ENCODE measurements around the gene COL13A1.

Gene COL13A1

DNA sequence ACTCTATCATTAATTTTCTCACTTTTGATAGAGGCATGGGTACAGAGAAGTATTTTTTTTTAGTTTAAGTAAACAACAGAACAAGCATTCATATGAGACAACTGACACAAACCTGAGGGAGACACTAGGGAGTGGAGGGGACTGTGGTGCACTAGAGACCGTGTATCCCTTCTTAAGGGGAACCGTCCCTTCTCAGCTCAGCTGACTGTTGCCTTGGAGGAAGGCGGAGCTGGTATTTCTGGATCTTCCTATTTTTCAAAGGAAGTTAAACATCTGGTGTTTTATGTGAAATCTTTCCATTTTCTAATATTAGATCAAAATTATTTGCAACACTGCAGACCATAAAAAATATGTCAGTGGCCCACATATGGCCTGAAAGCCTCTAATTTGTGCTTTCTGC, 137.4 kb downstream of the COL13A1 start:
- H3K4me3 Mint-ChIP-seq = no peak overlapping the region

DNA sequence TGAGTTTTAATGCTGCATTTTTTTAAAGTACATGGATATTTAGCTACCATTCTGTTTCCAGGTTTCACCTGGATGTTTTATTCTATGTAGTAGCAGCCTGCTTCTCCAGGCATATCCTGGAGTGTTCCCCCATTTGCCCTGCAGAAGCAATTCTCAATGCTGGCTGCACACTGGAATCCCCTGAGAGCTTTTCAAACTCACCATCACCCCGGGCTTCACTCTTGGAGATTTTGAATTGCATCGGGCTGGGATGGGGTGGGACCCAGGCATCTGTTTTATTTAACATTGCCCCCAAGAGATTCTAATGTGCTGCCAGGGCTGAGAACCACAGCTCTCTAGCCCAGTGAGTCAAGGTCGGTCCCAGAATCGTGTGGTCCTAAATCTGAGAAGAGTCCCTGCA, 137.8 kb downstream of the COL13A1 start:
- Mint-ChIP-seq H3K9me3 (no peaks in the 10 kb centered on the region), H3K36me3 (ENCODE audit: low read depth) (no peaks in the 10 kb centered on the region), H3K27ac (no peak overlapping the region), H3K4me3 (no peak overlapping the region), H3K4me1 (no peaks in the 10 kb centered on the region), H3K27me3 (peaks cover 2% of the 10 kb centered on the region)
- DNase-seq = no peak
- no peak for ATAC-seq

More for the DNA sequence above, 137.4 kb downstream of the COL13A1 start:
- Mint-ChIP-seq H3K27ac (no peak overlapping the region), H3K27me3 (peaks cover 2% of the 10 kb centered on the region), H3K4me1 (no peaks in the 10 kb centered on the region), H3K9me3 (no peaks in the 10 kb centered on the region), H3K36me3 (ENCODE audit: low read depth) (no peaks in the 10 kb centered on the region)
- ATAC-seq = no peak
- DNase-seq = no peak

DNA sequence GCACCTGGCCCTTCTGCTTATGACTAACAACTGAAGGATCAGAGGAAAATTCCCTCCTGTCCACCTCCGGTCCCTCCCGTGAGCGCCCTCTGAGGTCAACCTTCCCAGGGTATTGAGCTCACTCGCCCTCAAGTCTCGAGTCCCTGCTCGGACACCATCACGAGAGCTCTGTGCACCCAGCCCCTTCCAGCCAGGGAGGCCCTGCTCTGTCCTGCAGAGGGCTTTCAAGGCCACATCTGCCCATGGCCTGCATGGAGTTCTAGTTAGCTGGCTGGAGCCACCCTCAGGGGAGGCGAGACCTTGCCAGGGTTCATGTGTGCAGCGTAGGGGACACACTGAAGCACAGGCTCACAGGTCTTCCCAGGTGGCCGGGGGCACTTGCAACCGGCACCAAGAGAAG, 140.0 kb downstream of the COL13A1 start:
- Mint-ChIP-seq H3K4me3 (no peak overlapping the region), H3K9me3 (no peaks in the 10 kb centered on the region), H3K27ac (no peak overlapping the region), H3K4me1 (no peaks in the 10 kb centered on the region), H3K27me3 (no peaks in the 10 kb centered on the region), H3K36me3 (ENCODE audit: low read depth) (no peaks in the 10 kb centered on the region)
- DNase-seq = no peak
- ATAC-seq = no peak

DNA sequence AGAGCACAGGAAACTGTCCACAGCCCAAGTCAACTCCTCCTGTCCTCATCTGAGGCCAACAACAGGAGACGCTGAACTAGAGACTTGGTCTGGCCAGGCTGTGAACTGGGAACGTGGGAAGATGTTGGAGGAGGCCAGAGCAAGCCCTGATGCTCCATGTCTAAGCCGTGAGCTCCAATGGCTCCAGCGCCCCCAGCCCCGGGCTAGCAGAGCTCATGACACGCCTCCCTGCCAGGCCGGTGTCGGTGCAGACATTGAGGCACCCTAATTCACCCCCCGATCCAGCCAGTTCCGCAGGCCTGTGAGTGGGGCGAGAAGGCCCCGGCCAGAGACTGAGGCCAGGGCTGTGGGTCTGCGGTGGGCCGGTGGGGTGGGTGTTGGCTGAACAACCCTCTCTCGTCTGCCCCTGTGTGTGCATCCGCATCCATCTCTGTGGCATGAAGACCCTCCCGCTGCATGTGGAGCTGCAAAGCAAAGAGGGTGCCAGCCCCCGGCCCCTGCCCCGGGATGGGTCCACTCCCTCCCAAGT, 141.7 kb downstream of the COL13A1 start:
- no peak for DNase-seq
- Mint-ChIP-seq H3K9me3 (no peaks in the 10 kb centered on the region), H3K36me3 (ENCODE audit: low read depth) (no peaks in the 10 kb centered on the region), H3K4me3 (no peak overlapping the region), H3K4me1 (no peaks in the 10 kb centered on the region), H3K27me3 (no peaks in the 10 kb centered on the region), H3K27ac (no peak overlapping the region)
- ATAC-seq = no peak

DNA sequence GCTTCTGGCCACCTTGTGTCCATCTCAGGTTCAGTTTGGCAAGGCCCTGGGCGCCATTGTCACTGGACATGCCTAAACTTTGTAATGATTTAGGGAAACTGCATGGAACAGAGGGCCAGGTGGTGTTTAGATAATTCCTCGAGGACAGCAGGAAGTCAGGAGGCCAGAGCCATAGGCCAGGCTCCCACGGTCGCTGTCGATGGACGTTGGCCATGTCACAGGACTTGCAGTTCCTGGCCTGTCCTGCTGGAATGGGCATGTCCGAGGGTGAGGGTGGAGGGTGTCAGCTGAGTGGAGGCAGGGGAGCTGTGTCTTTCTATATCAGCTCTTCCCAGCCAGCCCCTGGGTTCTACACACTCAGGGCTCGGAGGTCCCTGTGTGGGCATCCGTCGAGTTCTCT, 143.1 kb downstream of the COL13A1 start:
- Mint-ChIP-seq H3K27me3 (no peaks in the 10 kb centered on the region), H3K4me1 (no peaks in the 10 kb centered on the region), H3K4me3 (no peak overlapping the region), H3K27ac (no peak overlapping the region), H3K9me3 (no peaks in the 10 kb centered on the region), H3K36me3 (ENCODE audit: low read depth) (no peaks in the 10 kb centered on the region)
- no peak for ATAC-seq
- DNase-seq = no peak

DNA sequence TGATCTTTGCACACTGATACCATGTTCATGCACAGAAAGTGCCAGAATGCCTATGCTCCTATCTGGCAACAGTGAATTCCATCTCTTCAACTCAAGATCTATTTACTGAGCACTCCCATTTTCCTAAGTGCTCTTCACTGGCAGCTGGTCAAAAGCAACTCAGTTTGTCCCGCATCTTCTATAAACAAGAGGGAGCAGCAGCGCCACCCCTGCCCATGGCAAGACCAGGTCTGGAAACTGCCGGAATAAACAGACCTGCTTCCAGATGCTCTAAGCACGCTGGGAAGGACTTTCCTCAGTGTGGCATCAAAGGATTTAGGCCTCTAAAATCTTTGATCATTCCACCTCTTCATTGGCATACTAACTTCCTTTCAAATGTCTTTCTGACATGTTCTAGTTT, 146.6 kb downstream of the COL13A1 start:
- Mint-ChIP-seq H3K4me3 (no peak overlapping the region), H3K9me3 (no peaks in the 10 kb centered on the region), H3K27ac (no peak overlapping the region), H3K36me3 (ENCODE audit: low read depth) (no peaks in the 10 kb centered on the region), H3K27me3 (no peaks in the 10 kb centered on the region), H3K4me1 (no peaks in the 10 kb centered on the region)
- DNase-seq (no peak), ATAC-seq (no peak)

DNA sequence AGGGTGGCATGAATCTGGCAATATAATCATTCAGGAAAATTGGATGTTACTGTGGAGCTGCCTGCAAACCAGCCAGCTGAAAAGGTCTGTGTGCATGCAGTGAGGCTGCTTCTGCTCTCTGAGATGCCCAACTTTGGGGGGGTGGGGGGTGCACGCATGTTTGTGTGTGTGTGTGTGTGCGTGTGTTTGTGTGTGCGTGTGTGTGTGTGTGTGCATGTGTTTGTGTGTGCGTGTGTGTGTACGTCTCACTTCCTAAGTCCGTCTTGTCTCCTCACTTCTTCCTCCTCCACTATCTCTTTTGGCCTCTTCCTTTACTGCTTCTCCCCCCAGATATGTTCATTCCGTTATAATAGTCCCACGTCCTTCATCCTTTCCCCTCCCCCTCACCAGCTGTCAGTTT, 148.1 kb downstream of the COL13A1 start:
- DNase-seq (no peak), ATAC-seq (no peak)
- H3K4me1 Mint-ChIP-seq = no peaks in the 10 kb centered on the region
- no peaks in the 10 kb centered on the region for H3K9me3 Mint-ChIP-seq
- no peaks in the 10 kb centered on the region for H3K36me3 Mint-ChIP-seq (ENCODE audit: low read depth)
- no peak overlapping the region for H3K4me3 Mint-ChIP-seq
- H3K27ac Mint-ChIP-seq = no peak overlapping the region
- no peaks in the 10 kb centered on the region for H3K27me3 Mint-ChIP-seq

DNA sequence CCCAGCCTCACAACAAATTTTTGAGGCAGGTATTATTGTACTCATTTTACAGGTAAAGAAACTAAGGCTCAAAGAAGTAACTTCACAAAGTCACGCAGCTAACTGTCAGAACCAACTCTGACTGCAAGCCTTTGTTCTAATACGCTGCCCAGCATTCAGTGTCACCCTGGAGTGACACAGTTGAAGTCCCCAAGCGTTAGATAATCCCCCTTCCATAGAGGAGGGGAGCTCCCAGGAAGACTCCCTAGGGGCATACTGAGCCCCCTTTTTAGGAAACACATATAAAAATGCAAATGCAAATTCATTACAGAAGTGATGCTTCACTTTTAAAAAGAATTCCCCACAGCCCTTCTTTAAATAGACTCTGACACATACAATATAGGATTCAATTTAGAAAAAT, 150.0 kb downstream of the COL13A1 start:
- H3K4me3 Mint-ChIP-seq = no peak overlapping the region
- no peak for ATAC-seq
- peaks cover 3% of the 10 kb centered on the region for H3K27me3 Mint-ChIP-seq
- DNase-seq = no peak
- H3K9me3 Mint-ChIP-seq = no peaks in the 10 kb centered on the region
- H3K36me3 Mint-ChIP-seq (ENCODE audit: low read depth) = no peaks in the 10 kb centered on the region
- no peak overlapping the region for H3K27ac Mint-ChIP-seq
- no peaks in the 10 kb centered on the region for H3K4me1 Mint-ChIP-seq

DNA sequence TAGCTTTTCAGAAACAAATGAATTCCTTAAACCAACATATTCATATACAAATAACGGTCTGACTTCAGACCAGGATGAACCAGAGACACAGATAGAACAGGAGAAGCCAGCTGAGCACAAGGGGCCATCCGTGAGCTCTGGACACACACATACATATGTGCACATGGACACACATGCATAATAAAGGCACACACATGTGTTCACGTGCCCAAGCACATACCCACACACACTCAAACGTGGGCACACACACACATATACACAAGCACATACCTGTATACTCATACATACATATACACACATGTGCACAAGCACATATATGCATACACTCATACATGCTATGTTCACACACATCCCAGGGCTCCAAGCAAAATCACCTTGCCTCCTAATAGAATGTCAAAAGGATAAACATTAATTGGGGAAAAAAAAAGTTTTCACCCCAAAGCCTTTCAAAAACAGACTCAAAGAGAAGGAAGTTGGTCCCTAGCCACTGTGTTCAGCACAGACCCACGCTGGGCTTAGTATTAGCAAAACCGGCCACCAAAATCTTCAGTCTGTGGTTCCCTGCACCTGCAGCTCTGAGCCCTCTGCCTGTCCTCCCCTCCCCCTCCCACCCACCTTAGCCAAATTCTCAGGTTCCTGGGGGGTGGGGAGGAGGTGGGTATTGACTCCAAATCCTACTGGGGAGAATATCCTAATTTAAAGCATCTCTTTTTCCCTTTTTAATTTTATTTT, 150.5 kb downstream of the COL13A1 start:
- Mint-ChIP-seq H3K9me3 (no peaks in the 10 kb centered on the region), H3K36me3 (ENCODE audit: low read depth) (no peaks in the 10 kb centered on the region), H3K4me1 (no peaks in the 10 kb centered on the region), H3K27me3 (peaks cover 3% of the 10 kb centered on the region), H3K4me3 (no peak overlapping the region), H3K27ac (no peak overlapping the region)
- ATAC-seq (no peak), DNase-seq (no peak)

DNA sequence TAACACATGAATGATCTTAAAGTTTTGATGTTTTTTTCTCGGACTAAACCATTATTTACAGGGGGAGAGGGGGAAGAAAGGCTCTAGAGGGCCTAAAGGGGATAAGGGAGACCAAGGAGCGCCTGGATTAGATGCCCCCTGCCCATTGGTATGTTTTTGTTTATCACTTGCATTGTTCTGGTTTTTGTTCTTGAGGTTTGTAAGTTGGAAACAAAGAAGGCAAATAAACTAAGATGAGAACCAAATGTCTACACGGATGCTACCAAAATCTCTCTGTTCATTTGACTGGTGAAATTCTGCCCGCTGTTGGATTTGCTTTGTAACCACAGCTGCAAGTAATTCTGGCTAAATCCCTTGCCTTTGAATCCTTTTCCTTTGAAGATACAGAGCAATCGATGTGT, 151.1 kb downstream of the COL13A1 start:
- no peaks in the 10 kb centered on the region for H3K4me1 Mint-ChIP-seq

DNA sequence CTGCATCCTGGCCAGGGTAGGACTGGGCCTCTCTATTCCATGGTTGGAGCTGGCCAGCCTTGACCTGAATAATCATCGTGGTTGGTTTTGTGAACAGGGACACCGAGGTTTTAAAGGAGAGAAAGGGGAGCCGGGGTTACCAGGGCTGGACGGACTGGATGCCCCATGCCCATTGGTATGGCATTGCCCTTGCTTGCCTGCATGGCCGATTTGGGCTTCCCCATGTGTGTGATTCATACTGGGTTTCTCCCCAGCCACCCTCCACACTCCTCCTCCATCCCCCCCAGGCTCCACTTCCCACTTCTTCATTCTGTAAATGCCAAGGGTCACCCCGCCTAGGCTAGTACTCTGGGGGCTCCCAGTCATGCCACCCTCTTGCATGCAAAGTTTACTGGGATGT, 152.1 kb downstream of the COL13A1 start:
- Mint-ChIP-seq H3K27ac (no peak overlapping the region), H3K27me3 (peaks cover 3% of the 10 kb centered on the region), H3K9me3 (no peaks in the 10 kb centered on the region), H3K4me1 (no peaks in the 10 kb centered on the region), H3K36me3 (ENCODE audit: low read depth) (no peaks in the 10 kb centered on the region), H3K4me3 (no peak overlapping the region)
- peak; percentile 30 for ATAC-seq
- DNase-seq = no peak

More for the DNA sequence above, 151.1 kb downstream of the COL13A1 start:
- Mint-ChIP-seq H3K27ac (no peak overlapping the region), H3K4me3 (no peak overlapping the region), H3K36me3 (ENCODE audit: low read depth) (no peaks in the 10 kb centered on the region), H3K9me3 (no peaks in the 10 kb centered on the region), H3K27me3 (peaks cover 3% of the 10 kb centered on the region)
- ATAC-seq (no peak), DNase-seq (no peak)

DNA sequence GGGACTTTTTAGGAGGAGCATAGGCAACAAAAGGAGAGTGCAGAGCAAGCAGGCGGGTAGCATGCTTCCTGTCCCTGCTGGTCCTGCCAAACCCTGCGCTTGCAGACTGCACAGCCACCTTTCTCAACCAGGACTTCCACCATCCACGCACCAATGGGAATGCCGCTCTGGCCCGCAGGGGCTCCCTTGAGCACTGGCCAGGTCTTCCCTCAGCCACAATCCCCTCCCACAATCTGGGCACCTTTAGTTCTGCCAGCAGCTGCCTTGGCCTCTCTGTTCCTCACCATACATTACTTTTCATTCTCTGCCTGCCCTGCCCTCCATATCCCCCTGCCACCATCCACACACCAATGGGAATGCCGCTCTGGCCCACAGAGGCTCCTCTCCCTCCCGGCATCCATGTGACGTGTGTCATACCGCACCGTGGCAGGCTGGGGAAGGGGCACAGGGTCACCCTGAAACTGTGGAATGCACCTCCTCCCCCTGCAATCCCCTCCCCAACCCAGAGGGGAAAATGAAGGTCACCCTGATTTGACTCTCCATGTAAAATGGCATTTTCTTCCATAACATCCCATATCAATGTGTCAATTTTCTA, 153.6 kb downstream of the COL13A1 start:
- no peak for ATAC-seq
- DNase-seq = no peak
- no peaks in the 10 kb centered on the region for H3K9me3 Mint-ChIP-seq

DNA sequence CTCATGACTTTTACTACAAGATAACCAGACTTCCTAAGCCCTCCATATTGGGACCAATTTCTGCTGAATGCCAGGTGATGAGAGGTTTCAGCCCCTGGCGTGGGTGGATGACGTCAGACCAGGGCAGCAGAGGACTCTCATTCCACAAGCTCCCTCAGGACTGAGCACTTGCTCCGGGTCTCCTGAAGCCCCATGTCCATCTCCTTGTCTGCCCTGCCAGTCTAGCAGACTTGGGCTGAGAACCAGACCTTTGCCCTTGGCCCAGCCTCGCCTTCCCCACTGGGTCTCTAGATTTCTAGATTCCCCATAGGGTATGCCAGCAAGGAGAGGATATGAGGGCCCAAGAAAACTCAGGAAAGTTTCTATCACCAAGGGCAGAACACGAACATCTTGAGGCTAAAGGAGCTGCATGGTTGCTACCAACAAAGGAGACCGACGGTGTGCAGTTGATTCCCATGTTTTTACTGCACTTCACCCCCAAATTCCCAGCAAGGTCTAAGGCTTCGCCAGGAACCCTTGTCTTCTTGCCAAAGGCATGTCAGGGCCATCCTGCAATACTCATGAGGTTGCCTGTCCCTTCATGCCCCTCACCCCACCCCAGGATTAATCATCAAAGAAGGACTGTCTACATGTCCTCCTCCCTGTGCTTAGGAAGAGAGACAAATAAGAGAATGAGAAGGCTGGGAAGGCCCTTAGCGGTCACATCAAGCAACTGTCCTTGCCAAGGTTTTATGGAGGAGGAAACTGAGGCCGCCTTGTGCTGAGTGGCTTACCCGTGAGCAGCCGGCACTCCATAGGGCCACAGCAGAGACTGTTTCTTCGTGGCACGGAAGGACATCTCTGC, 154.4 kb downstream of the COL13A1 start:
- DNase-seq (no peak), ATAC-seq (no peak)
- Mint-ChIP-seq H3K27ac (no peak overlapping the region), H3K4me3 (no peak overlapping the region), H3K36me3 (ENCODE audit: low read depth) (no peaks in the 10 kb centered on the region), H3K27me3 (peaks cover 3% of the 10 kb centered on the region), H3K4me1 (peaks cover 2% of the 10 kb centered on the region), H3K9me3 (no peaks in the 10 kb centered on the region)

More for the DNA sequence above, 153.6 kb downstream of the COL13A1 start:
- H3K36me3 Mint-ChIP-seq (ENCODE audit: low read depth) = no peaks in the 10 kb centered on the region
- no peak overlapping the region for H3K4me3 Mint-ChIP-seq
- H3K27me3 Mint-ChIP-seq = peaks cover 3% of the 10 kb centered on the region
- H3K27ac Mint-ChIP-seq = no peak overlapping the region
- peaks cover 2% of the 10 kb centered on the region for H3K4me1 Mint-ChIP-seq

DNA sequence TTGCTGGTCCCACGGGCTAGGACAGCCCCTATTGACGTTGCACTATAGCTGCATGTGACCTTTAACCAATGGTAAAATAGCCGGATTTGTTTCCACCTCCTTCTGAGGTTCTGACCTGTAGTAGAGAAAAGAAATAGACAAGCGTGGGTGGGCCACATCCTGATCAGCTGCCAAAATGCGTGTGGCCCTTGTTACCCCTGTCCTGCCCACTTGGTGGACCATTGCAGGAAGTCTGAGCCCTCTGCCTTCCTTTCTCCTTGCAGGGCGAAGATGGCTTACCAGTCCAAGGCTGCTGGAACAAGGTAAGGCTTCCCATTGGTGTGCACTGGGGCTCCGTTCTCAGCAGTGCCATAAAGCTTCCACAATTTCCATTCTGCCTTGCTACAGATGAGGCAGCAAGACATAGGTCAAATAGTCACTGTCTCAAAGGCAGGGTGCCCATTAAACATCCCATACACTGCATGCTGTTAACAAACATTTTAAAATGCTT, 155.1 kb downstream of the COL13A1 start:
- H3K4me1 Mint-ChIP-seq = peaks cover 2% of the 10 kb centered on the region
- H3K9me3 Mint-ChIP-seq = no peaks in the 10 kb centered on the region
- DNase-seq (no peak), ATAC-seq (no peak)
- H3K27me3 Mint-ChIP-seq = peaks cover 3% of the 10 kb centered on the region
- H3K4me3 Mint-ChIP-seq = no peak overlapping the region
- H3K27ac Mint-ChIP-seq = no peak overlapping the region
- H3K36me3 Mint-ChIP-seq (ENCODE audit: low read depth) = no peaks in the 10 kb centered on the region

Data from activated naive CD8-positive, alpha-beta T cell treated with anti-CD3 and anti-CD28 coated beads, Interleukin-2, amount 50 U/mL, for 24 hours (primary cell).